ENCODE data around the gene MAP4K3.

- TF ChIP-seq IRF4 (IDR thresholded peaks at IDR 0.05; ENCODE audit: low read depth, low read length) (no peak), CREM (IDR thresholded peaks at IDR 0.05; ENCODE audit: low read depth) (no peak), USF2 (IDR thresholded peaks at IDR 0.05; ENCODE audit: borderline replicate concordance, low read depth, low read length) (no peak)
Observed at GRCh38 chr2:39304729-39305128, 132.4 kb downstream of the MAP4K3 start.
